ENCODE measurements around the gene PCSK6. TPM values are rescaled to one million over a fixed set of nuclear protein-coding genes. Genes with fewer than 3 reads are reported as not detected.
"Not testable (repeated sequence)": the region's sequence is repeated elsewhere in the genome, so short reads cannot be mapped to it uniquely, and the experiment has no call there.

Gene PCSK6
- total RNA-seq, 4 donors from 2014 or later: 10.6 to 98.2 (median 12.8) TPM

- Histone ChIP-seq H3K36me3 (no peaks in the 10 kb centered on the region), H3K4me1 (no peaks in the 10 kb centered on the region), H3K4me3 (no peak overlapping the region), H3K9me3 (no peaks in the 10 kb centered on the region), H3K27ac (no peak overlapping the region), H3K27me3 (no peaks in the 10 kb centered on the region)
- TF ChIP-seq CTCF (IDR thresholded peaks at IDR 0.05) (no peak), POLR2A (IDR thresholded peaks at IDR 0.05) (no peak)
- DNase-seq: no peak
Measured at GRCh38 chr15:101427606-101428487, 61.7 kb downstream of the PCSK6 start.

GRCh38 chr15:101426761-101427333 lies 62.7 kb downstream of the PCSK6 start:
- Histone ChIP-seq H3K4me3 (no peak overlapping the region), H3K9me3 (no peaks in the 10 kb centered on the region), H3K27me3 (no peaks in the 10 kb centered on the region), H3K27ac (no peak overlapping the region), H3K36me3 (no peaks in the 10 kb centered on the region), H3K4me1 (no peaks in the 10 kb centered on the region)
- no peak for TF ChIP-seq POLR2A (IDR thresholded peaks at IDR 0.05)
- no peak for TF ChIP-seq CTCF (IDR thresholded peaks at IDR 0.05)
- no peak for DNase-seq

GRCh38 chr15:101425787-101426365 lies 63.6 kb downstream of the PCSK6 start:
- no peak for DNase-seq
- Histone ChIP-seq H3K4me3 (no peak overlapping the region), H3K4me1 (no peaks in the 10 kb centered on the region), H3K27me3 (no peaks in the 10 kb centered on the region), H3K36me3 (no peaks in the 10 kb centered on the region), H3K27ac (no peak overlapping the region), H3K9me3 (no peaks in the 10 kb centered on the region)
- TF ChIP-seq POLR2A (IDR thresholded peaks at IDR 0.05): no peak
- no peak for TF ChIP-seq CTCF (IDR thresholded peaks at IDR 0.05)

- no peak for DNase-seq
- no peaks in the 10 kb centered on the region for H3K36me3 ChIP-seq
- no peak overlapping the region for H3K4me3 ChIP-seq
- no peak for TF ChIP-seq POLR2A (IDR thresholded peaks at IDR 0.05)
- TF ChIP-seq CTCF (IDR thresholded peaks at IDR 0.05): no peak
- no peaks in the 10 kb centered on the region for H3K27me3 ChIP-seq
- no peaks in the 10 kb centered on the region for H3K9me3 ChIP-seq
- H3K27ac ChIP-seq: no peak overlapping the region
- no peaks in the 10 kb centered on the region for H3K4me1 ChIP-seq
Measured at GRCh38 chr15:101424984-101425383, 64.5 kb downstream of the PCSK6 start.

GRCh38 chr15:101420232-101420631 lies 69.3 kb downstream of the PCSK6 start:
- Histone ChIP-seq H3K27me3 (no peaks in the 10 kb centered on the region), H3K27ac (no peak overlapping the region), H3K4me3 (no peak overlapping the region), H3K4me1 (no peaks in the 10 kb centered on the region), H3K36me3 (no peaks in the 10 kb centered on the region), H3K9me3 (no peaks in the 10 kb centered on the region)
- no peak for TF ChIP-seq POLR2A (IDR thresholded peaks at IDR 0.05)
- no peak for TF ChIP-seq CTCF (IDR thresholded peaks at IDR 0.05)
- DNase-seq: no peak

GRCh38 chr15:101416475-101416874 lies 73.0 kb downstream of the PCSK6 start:
- not testable (repeated sequence) for H3K36me3 ChIP-seq, DNase-seq, H3K9me3 ChIP-seq, H3K4me3 ChIP-seq, H3K4me1 ChIP-seq, H3K27ac ChIP-seq, H3K27me3 ChIP-seq

Data from Peyer's patch (tissue), 4 donors.